OCI-LY7 (cell line): ENCODE data around the gene BIK. TPM values are rescaled to one million over a fixed set of nuclear protein-coding genes. Genes with fewer than 3 reads are reported as not detected.
A peak's percentile ranks its signal among the peaks of the same experiment; 100 is the strongest.

Source experiments
- BruUV-seq: library from RNA; stranded (reverse); fragments of 400-500 nt; replicated peaks from 2 replicates; lab custom pipeline; 2021; lab: Mats Ljungman, UMichigan
- CTCF ChIA-PET: fragments of 300-600 bp; sonication (Branson Sonifier 250); formaldehyde crosslinking; loops from one replicate; lab custom pipeline; 2022; ENCODE audit warnings: antibody characterized with exemption; ENCODE audit not compliant: unreplicated experiment; lab: Charles Lee
- POLR2A ChIA-PET: fragments of 300-600 bp; sonication (Branson Sonifier 250); formaldehyde crosslinking; loops from one replicate; lab custom pipeline; 2022; ENCODE audit warnings: antibody characterized with exemption; lab: Charles Lee
- DNase-seq: peaks from one replicate; pipeline ENCODE4 v3.0.0-alpha.2; 2015; ENCODE audit warnings: low spot score
- H2AFZ ChIP-seq: fragments of 200-600 bp; sonication (generic), shearing (Covaris generic); 2 replicates; pipeline ENCODE4 v1.6.1; 2014; ENCODE audit warnings: mild to moderate bottlenecking, antibody characterized with exemption, low read length, moderate library complexity
- H3K27ac ChIP-seq: fragments of 200-600 bp; sonication (generic); 2 replicates; pipeline ENCODE4 v1.5.1; 2014; ENCODE audit warnings: mixed run types, low read depth, mild to moderate bottlenecking, moderate library complexity, low read length, inconsistent platforms; ENCODE audit not compliant: poor library complexity, severe bottlenecking
- H3K36me3 ChIP-seq: fragments of 200-600 bp; sonication (generic); 2 replicates; pipeline ENCODE4 v1.6.1; 2014; ENCODE audit warnings: mild to moderate bottlenecking, antibody characterized with exemption, low read length, moderate library complexity, mixed read lengths; ENCODE audit not compliant: insufficient read depth
- H3K4me1 ChIP-seq: fragments of 200-600 bp; sonication (generic); 2 replicates; pipeline ENCODE4 v1.5.1; 2014; ENCODE audit warnings: mild to moderate bottlenecking, low read length; ENCODE audit not compliant: insufficient read depth, poor library complexity, severe bottlenecking
- H3K4me2 ChIP-seq: fragments of 200-600 bp; sonication (generic); 2 replicates; pipeline ENCODE4 v1.6.1; 2014; ENCODE audit warnings: mild to moderate bottlenecking, low read length
- H3K4me3 ChIP-seq: fragments of 200-600 bp; sonication (generic); 2 replicates; pipeline ENCODE4 v1.5.1; 2014; ENCODE audit warnings: mild to moderate bottlenecking, low read depth, low read length; ENCODE audit not compliant: poor library complexity, severe bottlenecking
- H3K79me2 ChIP-seq: fragments of 200-600 bp; sonication (generic); 2 replicates; pipeline ENCODE4 v1.6.1; 2016; ENCODE audit warnings: low read depth, mild to moderate bottlenecking, low read length, moderate library complexity, mixed read lengths; ENCODE audit not compliant: insufficient read depth
- H3K9me2 ChIP-seq: fragments of 200-600 bp; sonication (generic); 2 replicates; pipeline ENCODE4 v1.6.1; 2016; ENCODE audit warnings: mild to moderate bottlenecking, low read length, mixed read lengths; ENCODE audit not compliant: insufficient read depth
- H3K9me3 ChIP-seq: fragments of 200-600 bp; sonication (generic); 2 replicates; pipeline ENCODE4 v1.6.1; 2014; ENCODE audit warnings: mild to moderate bottlenecking, mixed run types, low read length, mixed read lengths
- H4K20me1 ChIP-seq: fragments of 200-600 bp; sonication (generic); 2 replicates; pipeline ENCODE4 v1.6.1; 2014; ENCODE audit warnings: mild to moderate bottlenecking, antibody characterized with exemption, low read length, moderate library complexity, mixed read lengths; ENCODE audit not compliant: insufficient read depth
- EZH2phosphoT487 ChIP-seq: fragments of 200-600 bp; sonication (generic); IDR thresholded peaks from 2 replicates; pipeline ENCODE4 v1.6.1; 2018; ENCODE audit warnings: low read depth, borderline replicate concordance, mild to moderate bottlenecking, mixed run types, antibody characterized with exemption, low read length, moderate library complexity, mixed read lengths
- intact Hi-C: fragments of 100-400 bp; cut with micrococcal nuclease; formaldehyde crosslinking; loops from one replicate; pipeline ENCODE4 v1.10.0; 2022; ENCODE audit not compliant: unreplicated experiment
- total RNA-seq, 2 experiments: library from RNA; depleted of rRNA in 1 of 2; stranded (reverse); fragments of >200 nt in 1 of 2; shearing (Covaris generic) in 1 of 2; gene quantifications; 2 replicates each; pipeline ENCODE4 v1.2.3, GENCODE V29; 2014 to 2022
- TF ChIP-seq, protein P1 (sequence below): fragments of 200-600 bp; sonication (generic); conservative IDR thresholded peaks from 2 replicates; pipeline ENCODE4 v1.5.1; 2014; ENCODE audit warnings: mild to moderate bottlenecking, antibody characterized with exemption, low read length, moderate library complexity, mixed read lengths

The BIK gene
- total RNA-seq, 2 experiments from 2014 or later: 88.4 to 143 TPM

DNA sequence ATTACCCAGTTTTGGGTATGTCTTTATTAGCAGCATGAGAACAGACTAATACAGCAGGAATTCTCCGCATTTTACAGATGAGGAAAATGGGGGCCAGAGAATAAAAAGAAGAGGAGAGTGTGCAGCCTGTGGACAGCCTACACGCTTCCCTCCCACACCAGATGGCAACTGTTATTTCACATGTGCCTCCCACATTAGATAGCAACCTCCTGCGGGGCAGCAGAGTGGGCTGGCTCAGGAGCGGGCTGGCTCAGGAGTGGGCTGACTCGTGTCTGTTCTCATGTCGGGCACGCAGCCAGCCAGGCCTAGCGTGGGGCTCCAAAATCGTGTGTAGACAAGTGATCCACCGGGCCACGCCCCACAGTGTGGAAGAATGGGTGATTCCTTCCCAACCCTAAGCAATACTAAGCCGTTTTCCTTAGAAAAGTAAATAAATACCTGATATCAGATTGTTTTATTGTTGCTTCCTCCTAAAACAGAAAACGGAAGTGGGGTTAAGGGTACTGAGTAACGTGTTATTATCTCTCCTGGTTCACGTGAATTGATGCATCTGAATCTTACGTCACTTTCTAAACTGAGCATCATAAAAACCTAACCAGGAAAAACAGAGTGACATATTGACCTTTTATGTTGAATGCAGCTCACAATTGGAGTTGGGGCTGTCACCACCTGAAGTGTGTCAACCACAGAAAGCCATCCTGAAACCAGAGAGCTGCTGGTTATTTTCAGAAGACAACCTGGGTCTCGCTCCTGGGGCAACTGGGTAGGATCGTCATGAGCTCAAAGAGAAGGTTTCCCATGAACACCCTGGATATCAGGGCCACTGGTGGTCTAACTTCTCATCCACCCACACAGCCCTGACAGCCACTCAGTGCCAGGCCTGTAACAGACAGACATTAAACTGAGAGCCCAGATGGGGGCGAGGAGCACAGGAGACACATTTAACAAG lies 24.6 kb upstream of the BIK start:
- no TSS peak for BruUV-seq
- DNase-seq: no peak
- POLR2A ChIA-PET: interaction anchor here (0.6 kb wide), 2 partner anchors 22 to 71 kb away, joined by 3 to 4 read pairs; partner anchors contain the start of gene PACSIN2

DNA sequence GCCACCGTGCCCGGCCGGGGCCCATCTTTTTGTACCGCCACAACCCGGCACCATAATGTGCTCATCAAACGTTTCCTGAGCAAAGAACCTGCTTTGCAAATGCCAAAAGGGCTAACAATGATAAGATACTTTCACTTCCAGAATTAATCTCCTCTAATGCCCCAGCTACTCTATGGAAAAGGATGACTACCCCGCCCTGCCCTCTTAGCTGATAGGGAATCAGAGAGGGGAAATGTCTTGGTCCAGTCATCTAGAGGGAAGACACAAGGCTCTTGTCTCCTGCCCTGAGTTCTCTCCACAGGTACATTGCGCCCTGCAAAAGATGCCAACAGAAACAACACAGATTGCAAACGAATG lies 21.9 kb upstream of the BIK start:
- Histone ChIP-seq H4K20me1 (no peaks in the 10 kb centered on the region), H3K9me2 (no peaks in the 10 kb centered on the region), H3K4me3 (peak overlapping the region; percentile 75), H2AFZ (peak overlapping the region; percentile 92), H3K4me2 (peak overlapping the region; percentile 85), H3K36me3 (peaks cover 4% of the 10 kb centered on the region; the same call in 1 of the 2 replicates), H3K27ac (peak overlapping the region; percentile 48), H3K79me2 (no peaks in the 10 kb centered on the region), H3K4me1 (peaks cover 16% of the 10 kb centered on the region), H3K9me3 (no peaks in the 10 kb centered on the region)
- BruUV-seq: no TSS peak
- CTCF ChIA-PET: interaction anchor here (0.5 kb wide), 1 partner anchor 464 kb away, joined by 3 read pairs; no protein-coding TSS in a partner anchor
- DNase-seq: no peak
- intact Hi-C loops: loop anchor here (2.0 to 5.0 kb wide), 2 partner anchors 22 to 231 kb away; partner anchors contain the start of genes ARFGAP3 and BIK
- no peak for TF ChIP-seq EZH2phosphoT487
- TF ChIP-seq, protein P1, sequence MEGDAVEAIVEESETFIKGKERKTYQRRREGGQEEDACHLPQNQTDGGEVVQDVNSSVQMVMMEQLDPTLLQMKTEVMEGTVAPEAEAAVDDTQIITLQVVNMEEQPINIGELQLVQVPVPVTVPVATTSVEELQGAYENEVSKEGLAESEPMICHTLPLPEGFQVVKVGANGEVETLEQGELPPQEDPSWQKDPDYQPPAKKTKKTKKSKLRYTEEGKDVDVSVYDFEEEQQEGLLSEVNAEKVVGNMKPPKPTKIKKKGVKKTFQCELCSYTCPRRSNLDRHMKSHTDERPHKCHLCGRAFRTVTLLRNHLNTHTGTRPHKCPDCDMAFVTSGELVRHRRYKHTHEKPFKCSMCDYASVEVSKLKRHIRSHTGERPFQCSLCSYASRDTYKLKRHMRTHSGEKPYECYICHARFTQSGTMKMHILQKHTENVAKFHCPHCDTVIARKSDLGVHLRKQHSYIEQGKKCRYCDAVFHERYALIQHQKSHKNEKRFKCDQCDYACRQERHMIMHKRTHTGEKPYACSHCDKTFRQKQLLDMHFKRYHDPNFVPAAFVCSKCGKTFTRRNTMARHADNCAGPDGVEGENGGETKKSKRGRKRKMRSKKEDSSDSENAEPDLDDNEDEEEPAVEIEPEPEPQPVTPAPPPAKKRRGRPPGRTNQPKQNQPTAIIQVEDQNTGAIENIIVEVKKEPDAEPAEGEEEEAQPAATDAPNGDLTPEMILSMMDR: no peak
- POLR2A ChIA-PET: no interaction called here

More for the DNA sequence above, 24.6 kb upstream of the BIK start:
- Histone ChIP-seq H2AFZ (no peak overlapping the region), H4K20me1 (no peaks in the 10 kb centered on the region), H3K4me3 (no peak overlapping the region), H3K9me2 (no peaks in the 10 kb centered on the region), H3K4me2 (no peak overlapping the region), H3K27ac (no peak overlapping the region), H3K4me1 (peaks cover 10% of the 10 kb centered on the region), H3K36me3 (peaks cover 4% of the 10 kb centered on the region; the same call in 1 of the 2 replicates), H3K9me3 (no peaks in the 10 kb centered on the region), H3K79me2 (no peaks in the 10 kb centered on the region)
- CTCF ChIA-PET: no interaction called here
- TF ChIP-seq, protein P1: no peak
- no peak for TF ChIP-seq EZH2phosphoT487
- intact Hi-C loops: loop anchor here (5.0 kb wide), 1 partner anchor 229 kb away; the partner anchor contains the start of gene ARFGAP3
